ENCODE results near the gene DCAF8L2. TPM values are rescaled to one million over a fixed set of nuclear protein-coding genes. Genes with fewer than 3 reads are reported as not detected.

The DCAF8L2 gene
- total RNA-seq, 4 donors from 2014 or later: not detected

DNA sequence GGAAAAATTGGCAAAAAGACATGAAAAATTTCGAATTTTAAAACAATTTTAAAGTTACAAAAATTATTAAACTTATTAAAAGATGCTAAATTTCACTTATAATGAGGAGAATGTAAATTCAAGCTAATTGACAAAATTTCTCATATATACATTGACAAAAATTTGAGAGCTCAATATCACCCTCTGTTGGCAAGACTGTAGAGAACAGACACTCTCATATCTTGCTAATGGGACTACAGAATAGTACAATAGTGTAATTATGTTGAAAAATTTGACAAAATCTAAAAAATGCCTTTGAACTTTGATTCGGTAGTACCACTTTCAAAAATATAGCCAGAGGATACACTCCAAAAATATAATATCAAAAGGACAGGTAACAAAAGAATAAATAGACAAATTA, 29.8 kb downstream of the DCAF8L2 start:
- no peaks in the 10 kb centered on the region for H3K27me3 ChIP-seq
- H3K36me3 ChIP-seq: no peaks in the 10 kb centered on the region
- no peaks in the 10 kb centered on the region for H3K9me3 ChIP-seq
- 14 to 24% methylated on average over 2 of the region's 2 CpGs for WGBS, 2 donors
- DNase-seq: no peak
- no peak overlapping the region for H3K27ac ChIP-seq
- H3K4me1 ChIP-seq: no peaks in the 10 kb centered on the region
- intact Hi-C loops (cut with DNase I): no loop called here
- H3K4me3 ChIP-seq: no peak overlapping the region
- TF ChIP-seq, protein P1, sequence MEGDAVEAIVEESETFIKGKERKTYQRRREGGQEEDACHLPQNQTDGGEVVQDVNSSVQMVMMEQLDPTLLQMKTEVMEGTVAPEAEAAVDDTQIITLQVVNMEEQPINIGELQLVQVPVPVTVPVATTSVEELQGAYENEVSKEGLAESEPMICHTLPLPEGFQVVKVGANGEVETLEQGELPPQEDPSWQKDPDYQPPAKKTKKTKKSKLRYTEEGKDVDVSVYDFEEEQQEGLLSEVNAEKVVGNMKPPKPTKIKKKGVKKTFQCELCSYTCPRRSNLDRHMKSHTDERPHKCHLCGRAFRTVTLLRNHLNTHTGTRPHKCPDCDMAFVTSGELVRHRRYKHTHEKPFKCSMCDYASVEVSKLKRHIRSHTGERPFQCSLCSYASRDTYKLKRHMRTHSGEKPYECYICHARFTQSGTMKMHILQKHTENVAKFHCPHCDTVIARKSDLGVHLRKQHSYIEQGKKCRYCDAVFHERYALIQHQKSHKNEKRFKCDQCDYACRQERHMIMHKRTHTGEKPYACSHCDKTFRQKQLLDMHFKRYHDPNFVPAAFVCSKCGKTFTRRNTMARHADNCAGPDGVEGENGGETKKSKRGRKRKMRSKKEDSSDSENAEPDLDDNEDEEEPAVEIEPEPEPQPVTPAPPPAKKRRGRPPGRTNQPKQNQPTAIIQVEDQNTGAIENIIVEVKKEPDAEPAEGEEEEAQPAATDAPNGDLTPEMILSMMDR (IDR thresholded peaks at IDR 0.05): peak in 1 of 6 experiments; percentile 24
- TF ChIP-seq POLR2A (IDR thresholded peaks at IDR 0.05): no peak

DNA sequence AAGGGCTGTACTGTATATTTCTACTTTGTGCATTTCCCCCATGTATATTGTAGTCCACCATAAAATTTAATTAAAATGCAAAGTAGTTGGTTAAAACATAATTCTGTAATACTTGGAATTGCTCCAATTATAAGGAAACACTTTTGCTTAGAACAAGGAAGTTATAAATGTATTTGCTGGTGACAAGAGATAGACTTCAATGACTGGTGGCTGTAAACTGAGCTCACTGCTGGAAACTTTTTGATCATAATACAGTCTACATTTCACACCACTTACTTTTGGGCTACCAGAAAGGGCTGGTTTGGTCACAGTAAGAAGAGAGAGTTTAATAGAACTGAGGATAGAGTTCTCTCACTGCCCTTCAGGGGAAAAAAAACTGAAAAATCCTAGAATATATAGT, 32.7 kb downstream of the DCAF8L2 start:
- H3K4me1 ChIP-seq: no peaks in the 10 kb centered on the region
- H3K27ac ChIP-seq: no peak overlapping the region
- H3K27me3 ChIP-seq: no peaks in the 10 kb centered on the region
- intact Hi-C loops (cut with DNase I): no loop called here
- H3K4me3 ChIP-seq: no peak overlapping the region
- no peak for DNase-seq
- H3K9me3 ChIP-seq: no peaks in the 10 kb centered on the region
- no peaks in the 10 kb centered on the region for H3K36me3 ChIP-seq
- no peak for TF ChIP-seq POLR2A (IDR thresholded peaks at IDR 0.05)
- TF ChIP-seq, protein P1 (IDR thresholded peaks at IDR 0.05): no peak

DNA sequence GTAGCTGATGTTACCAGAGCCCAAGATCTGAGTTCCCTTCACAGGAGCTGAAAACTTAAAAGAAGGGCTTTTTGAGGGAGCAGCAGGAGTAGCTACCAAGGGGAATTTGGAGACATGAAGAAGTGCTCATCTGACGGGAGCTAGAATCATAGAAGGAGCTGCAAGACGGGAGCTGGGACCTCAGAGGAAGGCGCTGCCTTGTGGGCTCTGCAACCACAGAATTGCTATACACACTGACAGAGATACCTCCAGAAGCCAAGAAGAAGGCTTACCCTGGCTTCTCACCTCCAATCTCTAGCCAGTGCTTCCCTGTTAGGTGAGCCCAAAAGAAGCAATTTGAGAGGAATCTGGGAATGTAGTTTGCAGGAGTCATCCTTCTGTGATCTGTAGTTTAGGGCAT, 35.9 kb downstream of the DCAF8L2 start:
- Histone ChIP-seq H3K36me3 (no peaks in the 10 kb centered on the region), H3K4me3 (no peak overlapping the region), H3K27ac (no peak overlapping the region), H3K9me3 (no peaks in the 10 kb centered on the region), H3K27me3 (no peaks in the 10 kb centered on the region), H3K4me1 (no peaks in the 10 kb centered on the region)
- WGBS, 2 donors: 65 to 85% methylated on average over 3 of the region's 3 CpGs
- intact Hi-C loops (cut with DNase I): no loop called here
- TF ChIP-seq, protein P1 (IDR thresholded peaks at IDR 0.05): no peak
- no peak for TF ChIP-seq POLR2A (IDR thresholded peaks at IDR 0.05)
- DNase-seq: no peak

DNA sequence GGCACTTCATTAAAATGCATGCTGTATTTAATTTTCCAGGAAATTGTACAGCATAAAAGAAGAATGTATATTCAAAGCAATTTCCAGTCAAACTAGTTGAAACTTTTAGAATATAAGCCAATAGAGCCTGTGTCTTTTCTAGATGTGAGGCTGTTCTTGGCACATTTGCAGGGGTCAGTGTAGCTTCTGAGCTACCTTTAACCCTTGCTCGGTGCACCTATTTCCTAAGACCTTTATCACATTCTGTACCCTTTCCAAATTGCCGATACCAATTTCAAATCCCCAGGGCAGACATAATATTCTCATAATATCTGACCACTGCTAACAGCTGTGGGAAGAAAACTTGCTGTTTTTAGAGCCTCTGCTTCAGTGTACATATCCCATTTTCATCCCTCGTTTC, 43.2 kb downstream of the DCAF8L2 start:
- Histone ChIP-seq H3K36me3 (no peaks in the 10 kb centered on the region), H3K27ac (no peak overlapping the region), H3K9me3 (no peaks in the 10 kb centered on the region), H3K4me3 (no peak overlapping the region), H3K27me3 (no peaks in the 10 kb centered on the region), H3K4me1 (no peaks in the 10 kb centered on the region)
- DNase-seq: no peak
- WGBS, 2 donors: 51 to 54% methylated on average over 3 of the region's 3 CpGs
- TF ChIP-seq, protein P1 (IDR thresholded peaks at IDR 0.05): no peak
- no peak for TF ChIP-seq POLR2A (IDR thresholded peaks at IDR 0.05)
- intact Hi-C loops (cut with DNase I): no loop called here

DNA sequence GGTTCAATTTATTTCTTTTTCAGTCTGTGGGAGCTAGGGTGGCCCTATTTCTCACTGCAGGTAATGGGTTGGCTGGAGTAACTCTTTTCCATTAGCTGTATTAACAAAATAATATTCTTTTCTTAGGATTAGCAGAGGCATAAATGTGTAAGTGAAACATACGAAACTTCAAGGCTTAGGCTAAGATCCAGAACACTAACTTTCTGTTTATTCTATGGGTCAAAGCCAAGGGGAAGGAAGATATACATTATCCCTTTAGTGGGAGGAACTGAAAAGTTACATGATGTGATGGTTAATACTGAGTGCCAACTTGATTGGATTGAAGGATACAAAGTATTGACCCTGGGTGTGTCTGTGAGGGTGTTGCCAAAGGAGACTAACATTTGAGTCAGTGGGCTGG, 66.4 kb downstream of the DCAF8L2 start:
- no peak for DNase-seq
- no peaks in the 10 kb centered on the region for H3K27me3 ChIP-seq
- H3K27ac ChIP-seq: no peak overlapping the region
- TF ChIP-seq, protein P1 (IDR thresholded peaks at IDR 0.05): no peak
- TF ChIP-seq POLR2A (IDR thresholded peaks at IDR 0.05): no peak
- H3K4me1 ChIP-seq: no peaks in the 10 kb centered on the region
- intact Hi-C loops (cut with DNase I): no loop called here
- H3K36me3 ChIP-seq: no peaks in the 10 kb centered on the region
- no peaks in the 10 kb centered on the region for H3K9me3 ChIP-seq
- H3K4me3 ChIP-seq: no peak overlapping the region
- WGBS, 2 donors: 15 to 60% methylated on average over 1 of the region's 1 CpG

All from esophagus squamous epithelium (tissue), 5 donors.